ENCODE data around the gene EPC1.

- TF ChIP-seq CTCF (conservative IDR thresholded peaks at IDR 0.05; ENCODE audit: low read length) (no peak), EZH2phosphoT487 (IDR thresholded peaks at IDR 0.05; ENCODE audit: borderline replicate concordance) (no peak)
These were observed 41.5 kb upstream of the EPC1 start for GRCh38 chr10:32388258-32389027.

Data from Loucy (cell line).